Measurements from ENCODE around the gene FNDC10.

The FNDC10 gene

DNA sequence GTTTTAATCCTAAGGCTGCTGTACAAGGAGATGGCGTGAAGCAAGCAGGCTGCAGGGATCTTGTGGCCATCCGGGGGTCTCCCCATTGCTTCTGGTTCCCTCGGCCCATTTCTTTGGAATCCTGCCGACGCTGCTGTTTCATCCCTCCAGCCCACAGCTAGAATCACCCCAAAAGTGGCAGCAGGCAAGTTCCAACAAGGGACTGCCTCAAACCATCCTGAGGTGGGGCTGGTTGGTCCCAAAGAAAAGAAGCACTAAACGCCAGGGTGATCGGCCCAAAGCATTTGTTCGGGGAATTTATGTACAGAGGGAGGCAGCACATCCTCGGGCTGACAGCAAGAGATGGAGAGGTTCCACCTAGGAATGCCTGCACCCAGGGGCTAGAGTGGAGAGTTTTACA is 10.9 kb upstream of the FNDC10 start:
- Histone ChIP-seq H3K79me1 (ENCODE audit: low read length) (peaks cover 4% of the 10 kb centered on the region), H3K23ac (ENCODE audit: low read length) (no peak overlapping the region), H3K9me3 (ENCODE audit: insufficient read depth, low read depth, low read length) (peaks cover under 1% of the 10 kb centered on the region), H3K4me1 (ENCODE audit: control insufficient read depth in 1 of 2, insufficient read depth in 2 of 2, low read length in 2 of 2) (peaks cover 7 to 8% of the 10 kb centered on the region in 2 experiments), H2BK120ac (ENCODE audit: insufficient read depth, low read length, poor library complexity) (no peak overlapping the region), H4K91ac (ENCODE audit: low read depth, low read length) (no peak overlapping the region), H3K79me2 (ENCODE audit: control insufficient read depth, insufficient read depth, low read length, poor library complexity) (peaks cover 4% of the 10 kb centered on the region), H3K4me3 (ENCODE audit: low read depth, low read length) (no peak overlapping the region), H3K4ac (ENCODE audit: low read depth, low read length) (no peak overlapping the region), H3K14ac (ENCODE audit: low read length) (no peak overlapping the region), H3K36me3 (ENCODE audit: control insufficient read depth in 1 of 2, insufficient read depth in 2 of 2, low read length in 2 of 2) (no peaks in the 10 kb centered on the region), H3K4me2 (ENCODE audit: low read length) (no peak overlapping the region), H3K27ac (ENCODE audit: low read depth, low read length) (no peak overlapping the region), H4K8ac (ENCODE audit: low read depth, low read length) (no peak overlapping the region), H2BK5ac (ENCODE audit: low read depth, low read length, poor library complexity) (no peak overlapping the region), H3K9ac (ENCODE audit: low read length) (no peak overlapping the region), H4K12ac (ENCODE audit: low read depth, low read length) (no peak overlapping the region), H2AFZ (ENCODE audit: insufficient read depth, low read length, poor library complexity) (no peak overlapping the region), H3K18ac (ENCODE audit: low read length) (no peak overlapping the region), H2BK12ac (ENCODE audit: low read length) (no peak overlapping the region), H2AK5ac (ENCODE audit: low read length) (no peak overlapping the region), H3K27me3 (ENCODE audit: insufficient read depth, low read length) (no peaks in the 10 kb centered on the region)
- no peak for DNase-seq
- no CpG with 5 or more reads among the region's 9 CpGs for WGBS (ENCODE audit: extremely low coverage, insufficient coverage, insufficient read length)

DNA sequence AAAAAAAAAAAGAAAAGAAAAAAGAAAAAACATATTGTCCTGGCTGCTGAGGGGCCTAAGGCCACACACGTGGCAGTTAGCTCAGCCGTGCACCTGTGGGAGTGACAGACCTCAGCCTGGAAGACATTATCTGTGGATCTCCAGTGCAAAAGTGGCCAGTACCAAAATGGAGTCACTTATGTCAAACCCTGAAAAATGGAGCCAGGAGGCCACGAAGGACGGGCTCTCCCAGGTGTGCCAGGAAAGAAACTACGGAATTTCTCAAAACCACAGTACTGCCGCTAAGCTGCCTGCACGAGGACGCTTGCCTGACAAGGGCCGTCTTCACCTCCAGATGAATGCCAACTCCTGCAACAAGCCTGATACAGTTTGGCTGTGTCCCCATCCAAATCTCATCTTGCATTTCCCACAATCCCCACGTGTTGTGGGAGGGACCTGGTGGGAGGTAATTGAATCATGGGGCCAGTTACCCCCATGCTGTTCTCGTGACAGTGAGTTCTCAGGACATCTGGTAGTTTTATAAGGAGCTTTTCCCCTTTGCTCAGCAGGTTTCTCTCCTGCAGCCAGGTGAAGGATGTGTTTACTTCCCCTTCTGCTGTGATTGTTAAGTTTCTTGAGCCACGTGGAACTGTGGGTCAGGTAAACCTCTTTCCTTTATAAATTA is 10.0 kb upstream of the FNDC10 start:
- Histone ChIP-seq H3K79me1 (ENCODE audit: low read length) (no peaks in the 10 kb centered on the region), H3K4me3 (ENCODE audit: low read depth, low read length) (no peak overlapping the region), H2BK5ac (ENCODE audit: low read depth, low read length, poor library complexity) (no peak overlapping the region), H3K18ac (ENCODE audit: low read length) (no peak overlapping the region), H4K12ac (ENCODE audit: low read depth, low read length) (no peak overlapping the region), H3K27me3 (ENCODE audit: insufficient read depth, low read length) (no peaks in the 10 kb centered on the region), H3K27ac (ENCODE audit: low read depth, low read length) (no peak overlapping the region), H3K4me2 (ENCODE audit: low read length) (no peak overlapping the region), H3K9ac (ENCODE audit: low read length) (no peak overlapping the region), H3K14ac (ENCODE audit: low read length) (no peak overlapping the region), H2AFZ (ENCODE audit: insufficient read depth, low read length, poor library complexity) (no peak overlapping the region), H2BK12ac (ENCODE audit: low read length) (no peak overlapping the region), H3K4me1 (ENCODE audit: control insufficient read depth in 1 of 2, insufficient read depth in 2 of 2, low read length in 2 of 2) (peaks cover 7 to 8% of the 10 kb centered on the region in 2 experiments), H3K9me3 (ENCODE audit: insufficient read depth, low read depth, low read length) (peaks cover 4% of the 10 kb centered on the region), H4K91ac (ENCODE audit: low read depth, low read length) (no peak overlapping the region), H3K4ac (ENCODE audit: low read depth, low read length) (no peak overlapping the region), H4K8ac (ENCODE audit: low read depth, low read length) (no peak overlapping the region), H3K79me2 (ENCODE audit: control insufficient read depth, insufficient read depth, low read length, poor library complexity) (no peaks in the 10 kb centered on the region), H3K23ac (ENCODE audit: low read length) (no peak overlapping the region), H3K36me3 (ENCODE audit: control insufficient read depth in 1 of 2, insufficient read depth in 2 of 2, low read length in 2 of 2) (no peaks in the 10 kb centered on the region), H2AK5ac (ENCODE audit: low read length) (no peak overlapping the region), H2BK120ac (ENCODE audit: insufficient read depth, low read length, poor library complexity) (no peak overlapping the region)
- DNase-seq = no peak
- WGBS (ENCODE audit: extremely low coverage, insufficient coverage, insufficient read length) = no CpG with 5 or more reads among the region's 12 CpGs

DNA sequence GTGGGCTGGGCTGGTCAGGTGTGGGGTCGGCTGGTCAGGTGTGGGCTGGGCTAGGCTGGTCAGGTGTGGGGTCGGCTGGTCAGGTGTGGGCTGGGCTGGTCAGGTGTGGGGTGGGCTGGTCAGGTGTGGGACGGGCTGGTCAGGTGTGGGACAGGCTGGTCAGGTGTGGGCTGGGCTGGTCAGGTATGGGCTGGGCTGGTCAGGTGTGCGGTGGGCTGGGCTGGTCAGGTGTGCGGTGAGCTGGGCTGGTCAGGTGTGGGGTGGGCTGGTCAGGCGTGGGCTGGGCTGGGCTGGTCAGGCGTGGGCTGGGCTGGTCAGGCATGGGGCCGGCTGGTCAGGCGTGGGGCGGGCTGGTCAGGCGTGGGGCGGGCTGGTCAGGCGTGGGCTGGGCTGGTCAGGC is 6.3 kb upstream of the FNDC10 start:
- Histone ChIP-seq H2BK120ac (ENCODE audit: insufficient read depth, low read length, poor library complexity) (no peak overlapping the region), H3K4me3 (ENCODE audit: low read depth, low read length) (no peak overlapping the region), H3K18ac (ENCODE audit: low read length) (no peak overlapping the region), H3K14ac (ENCODE audit: low read length) (no peak overlapping the region), H2BK12ac (ENCODE audit: low read length) (no peak overlapping the region), H3K36me3 (ENCODE audit: control insufficient read depth in 1 of 2, insufficient read depth in 2 of 2, low read length in 2 of 2) (no peaks in the 10 kb centered on the region), H3K23ac (ENCODE audit: low read length) (no peak overlapping the region), H3K9ac (ENCODE audit: low read length) (no peak overlapping the region), H3K9me3 (ENCODE audit: insufficient read depth, low read depth, low read length) (peaks cover 4% of the 10 kb centered on the region), H4K8ac (ENCODE audit: low read depth, low read length) (no peak overlapping the region), H3K4ac (ENCODE audit: low read depth, low read length) (no peak overlapping the region), H3K4me1 (ENCODE audit: control insufficient read depth in 1 of 2, insufficient read depth in 2 of 2, low read length in 2 of 2) (no peaks in the 10 kb centered on the region), H3K27ac (ENCODE audit: low read depth, low read length) (no peak overlapping the region), H4K91ac (ENCODE audit: low read depth, low read length) (no peak overlapping the region), H2AFZ (ENCODE audit: insufficient read depth, low read length, poor library complexity) (no peak overlapping the region), H2AK5ac (ENCODE audit: low read length) (no peak overlapping the region), H3K27me3 (ENCODE audit: insufficient read depth, low read length) (peaks cover 2% of the 10 kb centered on the region), H4K12ac (ENCODE audit: low read depth, low read length) (no peak overlapping the region), H3K4me2 (ENCODE audit: low read length) (no peak overlapping the region), H3K79me1 (ENCODE audit: low read length) (no peaks in the 10 kb centered on the region), H2BK5ac (ENCODE audit: low read depth, low read length, poor library complexity) (no peak overlapping the region), H3K79me2 (ENCODE audit: control insufficient read depth, insufficient read depth, low read length, poor library complexity) (no peaks in the 10 kb centered on the region)
- WGBS (ENCODE audit: extremely low coverage, insufficient coverage, insufficient read length) = no CpG with 5 or more reads among the region's 13 CpGs
- DNase-seq = no peak

- Histone ChIP-seq H4K8ac (ENCODE audit: low read depth, low read length) (no peak overlapping the region), H3K4me2 (ENCODE audit: low read length) (no peak overlapping the region)
Observed at GRCh38 chr1:1605724-1606123, 5.8 kb upstream of the FNDC10 start.

More at GRCh38 chr1:1605724-1606123, 5.8 kb upstream of the FNDC10 start:
- Histone ChIP-seq H3K79me2 (ENCODE audit: control insufficient read depth, insufficient read depth, low read length, poor library complexity) (no peaks in the 10 kb centered on the region), H2BK5ac (ENCODE audit: low read depth, low read length, poor library complexity) (no peak overlapping the region), H3K27me3 (ENCODE audit: insufficient read depth, low read length) (peaks cover 7% of the 10 kb centered on the region), H3K27ac (ENCODE audit: low read depth, low read length) (no peak overlapping the region), H2AFZ (ENCODE audit: insufficient read depth, low read length, poor library complexity) (no peak overlapping the region), H2BK120ac (ENCODE audit: insufficient read depth, low read length, poor library complexity) (no peak overlapping the region), H3K9me3 (ENCODE audit: insufficient read depth, low read depth, low read length) (peaks cover 4% of the 10 kb centered on the region), H3K23ac (ENCODE audit: low read length) (no peak overlapping the region), H3K18ac (ENCODE audit: low read length) (no peak overlapping the region), H3K4me3 (ENCODE audit: low read depth, low read length) (no peak overlapping the region), H2BK12ac (ENCODE audit: low read length) (no peak overlapping the region), H3K14ac (ENCODE audit: low read length) (no peak overlapping the region), H3K9ac (ENCODE audit: low read length) (no peak overlapping the region), H3K79me1 (ENCODE audit: low read length) (no peaks in the 10 kb centered on the region), H4K12ac (ENCODE audit: low read depth, low read length) (no peak overlapping the region), H3K4ac (ENCODE audit: low read depth, low read length) (no peak overlapping the region), H3K36me3 (ENCODE audit: control insufficient read depth in 1 of 2, insufficient read depth in 2 of 2, low read length in 2 of 2) (no peaks in the 10 kb centered on the region), H4K91ac (ENCODE audit: low read depth, low read length) (no peak overlapping the region), H2AK5ac (ENCODE audit: low read length) (no peak overlapping the region), H3K4me1 (ENCODE audit: control insufficient read depth in 1 of 2, insufficient read depth in 2 of 2, low read length in 2 of 2) (no peaks in the 10 kb centered on the region)
- no peak for DNase-seq
- WGBS (ENCODE audit: extremely low coverage, insufficient coverage, insufficient read length) = no CpG with 5 or more reads among the region's 17 CpGs
